ENCODE data around the gene NPDC1.
A peak's percentile ranks its signal among the peaks of the same experiment; 100 is the strongest.

Gene NPDC1

GRCh38 chr9:137051145-137051724, 5.3 kb upstream of the NPDC1 start:
- TF ChIP-seq, protein P1, sequence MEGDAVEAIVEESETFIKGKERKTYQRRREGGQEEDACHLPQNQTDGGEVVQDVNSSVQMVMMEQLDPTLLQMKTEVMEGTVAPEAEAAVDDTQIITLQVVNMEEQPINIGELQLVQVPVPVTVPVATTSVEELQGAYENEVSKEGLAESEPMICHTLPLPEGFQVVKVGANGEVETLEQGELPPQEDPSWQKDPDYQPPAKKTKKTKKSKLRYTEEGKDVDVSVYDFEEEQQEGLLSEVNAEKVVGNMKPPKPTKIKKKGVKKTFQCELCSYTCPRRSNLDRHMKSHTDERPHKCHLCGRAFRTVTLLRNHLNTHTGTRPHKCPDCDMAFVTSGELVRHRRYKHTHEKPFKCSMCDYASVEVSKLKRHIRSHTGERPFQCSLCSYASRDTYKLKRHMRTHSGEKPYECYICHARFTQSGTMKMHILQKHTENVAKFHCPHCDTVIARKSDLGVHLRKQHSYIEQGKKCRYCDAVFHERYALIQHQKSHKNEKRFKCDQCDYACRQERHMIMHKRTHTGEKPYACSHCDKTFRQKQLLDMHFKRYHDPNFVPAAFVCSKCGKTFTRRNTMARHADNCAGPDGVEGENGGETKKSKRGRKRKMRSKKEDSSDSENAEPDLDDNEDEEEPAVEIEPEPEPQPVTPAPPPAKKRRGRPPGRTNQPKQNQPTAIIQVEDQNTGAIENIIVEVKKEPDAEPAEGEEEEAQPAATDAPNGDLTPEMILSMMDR (conservative IDR thresholded peaks at IDR 0.05; ENCODE audit: low read depth, low read length), result no peak
- H3K4me2 ChIP-seq, result no peak overlapping the region
- no peaks in the 10 kb centered on the region for H3K79me2 ChIP-seq (ENCODE audit: insufficient read depth, low read depth)
- no peaks in the 10 kb centered on the region for H4K20me1 ChIP-seq (ENCODE audit: insufficient read depth)
- no peak overlapping the region for H3K4me3 ChIP-seq (IDR thresholded peaks at IDR 0.05; ENCODE audit: insufficient read depth, low read depth, low read length)
- no peaks in the 10 kb centered on the region for H3K4me1 ChIP-seq (ENCODE audit: low read depth, poor library complexity, severe bottlenecking)
- H3K27me3 ChIP-seq (ENCODE audit: insufficient read depth, low read depth), result peaks cover 87% of the 10 kb centered on the region
- H3K27ac ChIP-seq, result no peak overlapping the region
- H2AFZ ChIP-seq (ENCODE audit: low read depth), result no peak overlapping the region
- H3K9ac ChIP-seq, result no peak overlapping the region
- no peaks in the 10 kb centered on the region for H3K36me3 ChIP-seq (ENCODE audit: insufficient read depth)

- no peaks in the 10 kb centered on the region for H3K79me2 ChIP-seq (ENCODE audit: insufficient read depth, low read depth)
- no peak overlapping the region for H2AFZ ChIP-seq (ENCODE audit: low read depth)
- no peaks in the 10 kb centered on the region for H3K36me3 ChIP-seq (ENCODE audit: insufficient read depth)
- H3K27ac ChIP-seq, result no peak overlapping the region
- no peaks in the 10 kb centered on the region for H4K20me1 ChIP-seq (ENCODE audit: insufficient read depth)
- H3K4me3 ChIP-seq (IDR thresholded peaks at IDR 0.05; ENCODE audit: insufficient read depth, low read depth, low read length), result no peak overlapping the region
- H3K9ac ChIP-seq, result no peak overlapping the region
- no peak overlapping the region for H3K4me2 ChIP-seq
- no peaks in the 10 kb centered on the region for H3K4me1 ChIP-seq (ENCODE audit: low read depth, poor library complexity, severe bottlenecking)
- H3K27me3 ChIP-seq (ENCODE audit: insufficient read depth, low read depth), result peaks cover 85% of the 10 kb centered on the region
- TF ChIP-seq, protein P1 (conservative IDR thresholded peaks at IDR 0.05; ENCODE audit: low read depth, low read length), result no peak
Measured at GRCh38 chr9:137050570-137050969, 4.6 kb upstream of the NPDC1 start.

DNA sequence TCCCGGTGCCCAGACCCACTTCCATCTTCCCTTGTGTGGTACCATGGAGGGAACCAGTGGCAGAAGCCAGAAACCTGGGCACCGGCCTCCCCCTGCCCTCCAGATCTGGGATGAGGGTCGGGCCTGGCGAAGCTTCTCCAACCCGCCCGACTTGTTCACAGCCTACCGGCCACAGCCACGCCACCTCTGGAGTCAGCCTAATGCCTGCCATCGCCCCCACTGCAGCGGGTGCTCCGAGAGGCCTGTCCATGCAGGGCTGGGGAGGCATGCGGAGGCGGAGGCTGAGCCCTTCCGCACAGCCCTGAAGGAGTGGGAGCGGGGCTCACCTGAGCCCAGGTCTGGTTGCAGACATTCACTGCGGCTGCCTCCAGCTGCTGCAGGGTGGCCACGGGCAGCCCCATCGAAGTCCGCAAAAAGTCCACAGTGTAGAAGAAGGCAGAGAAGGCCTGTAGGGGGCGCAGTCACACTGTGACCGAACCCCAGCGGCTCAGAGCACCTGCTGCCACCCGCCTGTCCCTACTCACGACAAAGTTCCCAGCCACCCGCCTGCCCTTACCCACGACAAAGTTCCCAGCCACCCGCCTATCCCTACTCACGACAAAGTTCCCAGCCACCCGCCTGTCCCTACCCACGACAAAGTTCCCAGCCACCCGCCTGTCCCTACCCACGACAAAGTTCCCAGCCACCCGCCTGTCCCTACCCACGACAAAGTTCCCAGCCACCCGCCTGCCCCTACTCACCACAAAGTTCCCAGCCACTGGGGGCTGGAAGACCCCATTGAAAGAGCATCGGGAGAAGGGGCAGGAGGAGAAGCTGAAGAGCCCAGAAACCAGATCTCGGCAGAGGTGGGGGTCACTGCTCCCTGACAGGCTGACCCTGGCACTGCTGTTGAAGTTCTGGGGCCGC, 3.8 kb upstream of the NPDC1 start:
- Histone ChIP-seq H3K4me2 (no peak overlapping the region), H3K4me1 (ENCODE audit: low read depth, poor library complexity, severe bottlenecking) (no peaks in the 10 kb centered on the region), H2AFZ (ENCODE audit: low read depth) (no peak overlapping the region), H3K9ac (no peak overlapping the region), H3K36me3 (ENCODE audit: insufficient read depth) (no peaks in the 10 kb centered on the region), H3K4me3 (IDR thresholded peaks at IDR 0.05; ENCODE audit: insufficient read depth, low read depth, low read length) (no peak overlapping the region), H3K79me2 (ENCODE audit: insufficient read depth, low read depth) (no peaks in the 10 kb centered on the region), H3K27me3 (ENCODE audit: insufficient read depth, low read depth) (peaks cover 84% of the 10 kb centered on the region), H4K20me1 (ENCODE audit: insufficient read depth) (no peaks in the 10 kb centered on the region), H3K27ac (no peak overlapping the region)
- TF ChIP-seq, protein P1 (conservative IDR thresholded peaks at IDR 0.05; ENCODE audit: low read depth, low read length), result 0 out of 2 replicates have a peak, but pooled peaks have one; percentile 17

DNA sequence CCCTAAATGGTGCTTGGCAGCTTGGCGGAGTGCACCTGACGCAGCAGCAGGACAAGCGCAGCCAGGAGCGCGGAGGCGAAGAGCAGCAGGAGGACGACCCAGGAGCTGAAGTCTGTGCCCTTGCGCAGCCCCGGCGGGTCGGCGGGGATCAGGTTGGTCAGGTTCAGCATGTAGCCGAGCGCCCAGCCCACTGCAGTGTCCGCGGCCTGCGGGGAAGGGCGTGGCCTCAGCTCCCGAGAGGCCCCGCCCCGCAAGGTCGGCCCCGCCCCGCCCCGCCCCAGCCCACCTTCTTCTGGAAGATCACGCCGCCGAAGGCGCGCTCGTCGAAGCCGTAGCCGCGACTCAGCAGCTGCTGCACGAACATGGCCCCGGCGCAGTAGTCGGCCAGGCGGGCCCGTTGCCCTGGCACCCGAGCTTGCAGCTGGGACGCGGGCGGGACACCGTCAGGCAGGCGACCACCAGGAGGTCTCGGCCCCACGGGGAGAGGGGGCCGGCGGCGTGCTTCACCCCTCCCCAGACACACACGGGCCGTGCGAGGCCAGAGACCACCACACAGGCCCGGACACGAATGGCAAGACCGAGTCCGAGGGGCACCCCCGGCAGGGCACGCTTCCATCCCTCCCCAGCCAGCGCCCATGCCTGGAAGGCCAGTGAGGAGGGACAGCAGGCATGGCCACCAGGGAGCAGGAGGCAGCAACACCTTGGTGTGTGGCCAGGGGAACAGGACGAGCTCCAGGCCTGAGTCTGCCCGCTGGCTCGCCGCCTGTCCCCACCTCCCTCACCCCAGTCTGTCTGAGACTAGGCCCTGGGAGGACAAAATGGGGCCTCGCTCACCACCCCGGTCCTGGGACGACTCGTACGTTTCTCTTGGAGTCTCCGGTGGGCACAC, 2.9 kb upstream of the NPDC1 start:
- TF ChIP-seq, protein P1 (conservative IDR thresholded peaks at IDR 0.05; ENCODE audit: low read depth, low read length), result no peak
- H4K20me1 ChIP-seq (ENCODE audit: insufficient read depth), result no peaks in the 10 kb centered on the region

More for the DNA sequence above, 2.9 kb upstream of the NPDC1 start:
- Histone ChIP-seq H3K4me1 (ENCODE audit: low read depth, poor library complexity, severe bottlenecking) (no peaks in the 10 kb centered on the region), H3K4me2 (no peak overlapping the region), H3K4me3 (IDR thresholded peaks at IDR 0.05; ENCODE audit: insufficient read depth, low read depth, low read length) (no peak overlapping the region), H2AFZ (ENCODE audit: low read depth) (no peak overlapping the region), H3K36me3 (ENCODE audit: insufficient read depth) (no peaks in the 10 kb centered on the region), H3K27ac (no peak overlapping the region), H3K9ac (no peak overlapping the region), H3K27me3 (ENCODE audit: insufficient read depth, low read depth) (peaks cover 83% of the 10 kb centered on the region), H3K79me2 (ENCODE audit: insufficient read depth, low read depth) (no peaks in the 10 kb centered on the region)
